ENCODE data around the gene UPF3A. TPM values are rescaled to one million over a fixed set of nuclear protein-coding genes. Genes with fewer than 3 reads are reported as not detected.

The UPF3A gene
- total RNA-seq, 2 donors from 2014 or later = 14.1 to 20.7 TPM

- DNase-seq (ENCODE audit: low spot score) = no peak
- TF ChIP-seq, protein P1, sequence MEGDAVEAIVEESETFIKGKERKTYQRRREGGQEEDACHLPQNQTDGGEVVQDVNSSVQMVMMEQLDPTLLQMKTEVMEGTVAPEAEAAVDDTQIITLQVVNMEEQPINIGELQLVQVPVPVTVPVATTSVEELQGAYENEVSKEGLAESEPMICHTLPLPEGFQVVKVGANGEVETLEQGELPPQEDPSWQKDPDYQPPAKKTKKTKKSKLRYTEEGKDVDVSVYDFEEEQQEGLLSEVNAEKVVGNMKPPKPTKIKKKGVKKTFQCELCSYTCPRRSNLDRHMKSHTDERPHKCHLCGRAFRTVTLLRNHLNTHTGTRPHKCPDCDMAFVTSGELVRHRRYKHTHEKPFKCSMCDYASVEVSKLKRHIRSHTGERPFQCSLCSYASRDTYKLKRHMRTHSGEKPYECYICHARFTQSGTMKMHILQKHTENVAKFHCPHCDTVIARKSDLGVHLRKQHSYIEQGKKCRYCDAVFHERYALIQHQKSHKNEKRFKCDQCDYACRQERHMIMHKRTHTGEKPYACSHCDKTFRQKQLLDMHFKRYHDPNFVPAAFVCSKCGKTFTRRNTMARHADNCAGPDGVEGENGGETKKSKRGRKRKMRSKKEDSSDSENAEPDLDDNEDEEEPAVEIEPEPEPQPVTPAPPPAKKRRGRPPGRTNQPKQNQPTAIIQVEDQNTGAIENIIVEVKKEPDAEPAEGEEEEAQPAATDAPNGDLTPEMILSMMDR (IDR thresholded peaks at IDR 0.05) = no peak
- no peak overlapping the region for H3K27ac ChIP-seq
- H3K36me3 ChIP-seq = peaks cover 13% of the 10 kb centered on the region
- no peak overlapping the region for H3K4me3 ChIP-seq
- peaks cover 0 to 25% of the 10 kb centered on the region in 2 donors for H3K4me1 ChIP-seq
- H3K9me3 ChIP-seq = no peaks in the 10 kb centered on the region
- H3K27me3 ChIP-seq = no peaks in the 10 kb centered on the region
Observed at GRCh38 chr13:114285166-114285808, 3.9 kb downstream of the UPF3A start.

DNA sequence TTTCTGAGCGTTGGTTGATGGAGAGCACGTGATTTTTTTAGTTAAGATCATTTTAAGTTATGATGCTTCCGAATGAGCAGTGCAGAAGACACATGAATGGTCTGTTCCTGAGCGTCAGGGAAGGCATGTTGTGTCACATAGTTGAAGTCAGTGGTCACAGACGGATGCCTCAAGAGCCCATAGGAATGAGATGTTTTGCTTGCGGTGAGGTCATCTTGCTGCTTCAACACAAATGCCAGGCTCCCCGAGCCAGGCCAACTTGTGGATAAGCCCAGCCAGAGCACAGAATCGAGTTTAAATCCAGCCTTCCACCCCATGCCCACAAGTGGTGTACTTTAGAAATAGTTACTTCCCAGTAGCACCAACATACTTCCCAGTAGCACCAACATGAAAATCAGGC, 5.4 kb downstream of the UPF3A start:
- H3K9me3 ChIP-seq = no peaks in the 10 kb centered on the region
- H3K27ac ChIP-seq = no peak overlapping the region
- DNase-seq (ENCODE audit: low spot score) = no peak
- peaks cover 0 to 17% of the 10 kb centered on the region in 2 donors for H3K4me1 ChIP-seq
- no peak overlapping the region for H3K4me3 ChIP-seq
- H3K36me3 ChIP-seq = peaks cover 19% of the 10 kb centered on the region
- no peaks in the 10 kb centered on the region for H3K27me3 ChIP-seq
- TF ChIP-seq, protein P1 (IDR thresholded peaks at IDR 0.05) = no peak

- no peak for DNase-seq (ENCODE audit: low spot score)
- Histone ChIP-seq H3K36me3 (peaks cover 29% of the 10 kb centered on the region), H3K4me3 (no peak overlapping the region), H3K4me1 (peaks cover 0 to 8% of the 10 kb centered on the region in 2 donors), H3K9me3 (no peaks in the 10 kb centered on the region), H3K27ac (no peak overlapping the region), H3K27me3 (no peaks in the 10 kb centered on the region)
- TF ChIP-seq, protein P1 (IDR thresholded peaks at IDR 0.05) = no peak
Observed at GRCh38 chr13:114288157-114288591, 6.8 kb downstream of the UPF3A start.

DNA sequence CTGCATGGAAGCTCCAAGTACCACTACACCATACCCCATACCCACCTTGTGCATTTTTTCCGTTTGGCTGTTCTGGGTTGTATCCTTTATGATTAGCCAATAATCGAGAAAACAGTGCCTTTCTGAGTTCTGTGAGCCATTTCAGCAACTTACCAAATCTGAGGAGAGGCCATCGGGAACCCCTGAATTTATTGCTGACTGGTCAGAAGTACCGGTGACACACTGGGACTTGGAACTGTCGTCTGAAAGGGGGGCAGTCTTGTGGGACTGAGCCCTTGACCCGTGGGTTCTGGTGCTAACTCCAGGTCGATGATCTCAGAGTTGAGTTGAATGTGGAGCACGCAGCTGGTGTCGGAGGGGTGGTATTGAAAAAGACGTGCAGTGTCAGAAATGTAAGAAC, 15.0 kb downstream of the UPF3A start:
- TF ChIP-seq, protein P1 (IDR thresholded peaks at IDR 0.05) = no peak

GRCh38 chr13:114296902-114297301, 15.5 kb downstream of the UPF3A start:
- no peak for DNase-seq (ENCODE audit: low spot score)
- Histone ChIP-seq H3K4me3 (no peak overlapping the region), H3K36me3 (peaks cover 42% of the 10 kb centered on the region), H3K9me3 (no peaks in the 10 kb centered on the region), H3K27ac (no peak overlapping the region), H3K4me1 (no peaks in the 10 kb centered on the region), H3K27me3 (no peaks in the 10 kb centered on the region)
- TF ChIP-seq, protein P1 (IDR thresholded peaks at IDR 0.05) = no peak

More for the DNA sequence above, 15.0 kb downstream of the UPF3A start:
- Histone ChIP-seq H3K27ac (no peak overlapping the region), H3K27me3 (no peaks in the 10 kb centered on the region), H3K36me3 (peaks cover 42% of the 10 kb centered on the region), H3K4me1 (no peaks in the 10 kb centered on the region), H3K4me3 (no peak overlapping the region), H3K9me3 (no peaks in the 10 kb centered on the region)
- DNase-seq (ENCODE audit: low spot score) = no peak

DNA sequence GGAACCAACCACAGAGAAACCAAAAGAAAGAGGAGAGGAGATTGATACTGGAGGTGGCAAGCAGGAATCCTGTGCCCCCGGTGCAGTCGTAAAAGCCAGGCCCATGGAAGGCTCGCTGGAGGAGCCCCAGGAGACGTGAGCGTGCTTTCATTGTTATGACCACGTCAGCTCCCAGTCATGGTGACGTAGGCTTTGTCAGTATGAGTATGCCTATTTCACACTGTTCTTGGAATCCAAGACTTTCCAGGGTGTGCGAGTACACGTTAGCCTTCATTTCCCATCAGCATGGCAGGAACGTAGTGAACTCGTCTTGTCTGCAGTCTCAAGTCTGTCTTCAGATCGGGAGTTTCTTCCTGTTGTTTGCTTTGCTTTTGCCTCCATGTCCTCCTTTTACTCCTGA, 17.5 kb downstream of the UPF3A start:
- H3K27me3 ChIP-seq = no peaks in the 10 kb centered on the region
- no peak for DNase-seq (ENCODE audit: low spot score)
- H3K4me1 ChIP-seq = no peaks in the 10 kb centered on the region
- no peaks in the 10 kb centered on the region for H3K9me3 ChIP-seq
- H3K4me3 ChIP-seq = no peak overlapping the region
- peaks cover 51% of the 10 kb centered on the region for H3K36me3 ChIP-seq
- H3K27ac ChIP-seq = no peak overlapping the region
- TF ChIP-seq, protein P1 (IDR thresholded peaks at IDR 0.05) = no peak
